H9 (cell line): Measurements from ENCODE around the gene APLP2. TPM values are rescaled to one million over a fixed set of nuclear protein-coding genes. Genes with fewer than 3 reads are reported as not detected.

Experiments used
- DNase-seq: peaks from one replicate; pipeline ENCODE4 v3.0.0-alpha.2; 2017
- H2AFZ ChIP-seq: one replicate; pipeline ENCODE4 v1.6.1; 2013; ENCODE audit warnings: mild to moderate bottlenecking, low read length, control low read depth, moderate library complexity
- H2AK5ac ChIP-seq: 2 replicates; pipeline ENCODE4 v1.6.1; 2013; ENCODE audit warnings: low read length, control low read depth, mixed read lengths; ENCODE audit not compliant: insufficient read length
- H2BK120ac ChIP-seq: one replicate; pipeline ENCODE4 v1.6.1; 2013; ENCODE audit warnings: low read depth, mild to moderate bottlenecking, low read length, control low read depth, inconsistent platforms; ENCODE audit not compliant: poor library complexity, severe bottlenecking
- H2BK12ac ChIP-seq: 2 replicates; pipeline ENCODE4 v1.6.1; 2013; ENCODE audit warnings: low read length, control low read depth, mixed read lengths, low read depth; ENCODE audit not compliant: insufficient read length
- H2BK15ac ChIP-seq: 2 replicates; pipeline ENCODE4 v1.6.1; 2013; ENCODE audit warnings: low read depth, low read length, control low read depth
- H2BK20ac ChIP-seq: one replicate; pipeline ENCODE4 v1.6.1; 2013; ENCODE audit warnings: low read depth, mild to moderate bottlenecking, low read length, control low read depth, inconsistent platforms; ENCODE audit not compliant: poor library complexity, severe bottlenecking
- H2BK5ac ChIP-seq: 2 replicates; pipeline ENCODE4 v1.6.1; 2013; ENCODE audit warnings: low read length, control low read depth, mixed read lengths; ENCODE audit not compliant: insufficient read length
- H3K14ac ChIP-seq: 2 replicates; pipeline ENCODE4 v1.6.1; 2013; ENCODE audit warnings: low read length, control low read depth; ENCODE audit not compliant: insufficient read depth
- H3K18ac ChIP-seq: 2 replicates; pipeline ENCODE4 v1.6.1; 2013; ENCODE audit warnings: low read depth, mild to moderate bottlenecking, mixed read lengths, low read length, control low read depth; ENCODE audit not compliant: insufficient read length
- H3K23ac ChIP-seq: 2 replicates; pipeline ENCODE4 v1.6.1; 2013; ENCODE audit warnings: low read length, control low read depth, mixed read lengths, low read depth; ENCODE audit not compliant: insufficient read length
- H3K23me2 ChIP-seq: 2 replicates; pipeline ENCODE4 v1.6.1; 2013; ENCODE audit warnings: low read depth, mild to moderate bottlenecking, mixed read lengths, low read length, control low read depth; ENCODE audit not compliant: insufficient read length, poor library complexity, severe bottlenecking
- H3K27ac ChIP-seq: 2 replicates; pipeline ENCODE4 v1.5.1; 2013; ENCODE audit warnings: low read length, control low read depth, mixed read lengths, low read depth; ENCODE audit not compliant: insufficient read length
- H3K27me3 ChIP-seq: 2 replicates; pipeline ENCODE4 v1.6.1; 2013; ENCODE audit warnings: low read length, control low read depth, inconsistent platforms; ENCODE audit not compliant: insufficient read depth
- H3K4ac ChIP-seq: 2 replicates; pipeline ENCODE4 v1.6.1; 2013; ENCODE audit warnings: low read depth, mild to moderate bottlenecking, control low read depth, inconsistent platforms, low read length, moderate library complexity
- H3K4me1 ChIP-seq: 2 replicates; pipeline ENCODE4 v1.6.1; 2013; ENCODE audit warnings: low read length, control low read depth, inconsistent platforms; ENCODE audit not compliant: insufficient read depth
- H3K4me2 ChIP-seq: 2 replicates; pipeline ENCODE4 v1.6.1; 2013; ENCODE audit warnings: low read length, control low read depth, mixed read lengths; ENCODE audit not compliant: insufficient read length, insufficient read depth
- H3K56ac ChIP-seq: 2 replicates; pipeline ENCODE4 v1.6.1; 2013; ENCODE audit warnings: low read depth, mild to moderate bottlenecking, mixed read lengths, low read length, control low read depth; ENCODE audit not compliant: insufficient read length
- H3K79me1 ChIP-seq: 2 replicates; pipeline ENCODE4 v1.6.1; 2013; ENCODE audit warnings: low read depth, mild to moderate bottlenecking, moderate library complexity, low read length, control low read depth, inconsistent platforms; ENCODE audit not compliant: insufficient read depth, poor library complexity, severe bottlenecking
- H3K79me2 ChIP-seq: 2 replicates; pipeline ENCODE4 v1.6.1; 2013; ENCODE audit warnings: low read length, control low read depth, inconsistent platforms; ENCODE audit not compliant: insufficient read depth
- H3K9ac ChIP-seq: 2 replicates; pipeline ENCODE4 v1.6.1; 2013; ENCODE audit warnings: low read length, control low read depth, mixed read lengths; ENCODE audit not compliant: insufficient read length; ENCODE audit errors: extremely low read depth
- H3K9me3 ChIP-seq: one replicate; pipeline ENCODE4 v1.6.1; 2013; ENCODE audit warnings: low read depth, low read length, inconsistent platforms; ENCODE audit not compliant: control insufficient read depth
- H3T11ph ChIP-seq: one replicate; pipeline ENCODE4 v1.6.1; 2013; ENCODE audit warnings: mild to moderate bottlenecking, low read length, control low read depth, inconsistent platforms
- H4K20me1 ChIP-seq: one replicate; pipeline ENCODE4 v1.6.1; 2013; ENCODE audit not compliant: control insufficient read depth, insufficient read length, insufficient read depth
- H4K5ac ChIP-seq: 2 replicates; pipeline ENCODE4 v1.6.1; 2013; ENCODE audit warnings: low read depth, mild to moderate bottlenecking, mixed read lengths, low read length, control low read depth; ENCODE audit not compliant: insufficient read length
- H4K8ac ChIP-seq: replicated peaks from 2 replicates; pipeline ENCODE4 v1.6.1; 2013; ENCODE audit warnings: low read length, control low read depth, mixed read lengths, low read depth; ENCODE audit not compliant: insufficient read length
- H4K91ac ChIP-seq: 2 replicates; pipeline ENCODE4 v1.6.1; 2013; ENCODE audit warnings: low read depth, mild to moderate bottlenecking, moderate library complexity, mixed read lengths, low read length, control low read depth; ENCODE audit not compliant: insufficient read length
- H3K27ac Mint-ChIP-seq, 3 experiments: 2 replicates in 2 of 3; 3 replicates in 1 of 3; pipeline ENCODE4 v1.8.0; 2020 to 2021; ENCODE audit warnings: mixed read lengths in 3 of 3, mild to moderate bottlenecking in 1 of 3, moderate library complexity in 1 of 3
- H3K27me3 Mint-ChIP-seq: 2 replicates; pipeline ENCODE4 v1.8.0; 2021; ENCODE audit warnings: low read depth, mild to moderate bottlenecking, moderate library complexity, mixed read lengths
- H3K36me3 Mint-ChIP-seq, 3 experiments: 2 replicates in 2 of 3; 3 replicates in 1 of 3; pipeline ENCODE4 v1.8.0; 2020 to 2021; ENCODE audit warnings: low read depth in 3 of 3, mixed read lengths in 3 of 3; ENCODE audit not compliant: insufficient read depth in 1 of 3
- H3K4me1 Mint-ChIP-seq, 2 experiments: 2 replicates each; pipeline ENCODE4 v1.8.0; 2020; ENCODE audit warnings: mixed read lengths in 2 of 2
- H3K4me3 Mint-ChIP-seq, 2 experiments: 2 replicates in 1 of 2; 3 replicates in 1 of 2; pipeline ENCODE4 v1.8.0; 2020 to 2021; ENCODE audit warnings: mild to moderate bottlenecking in 2 of 2, mixed read lengths in 2 of 2, moderate library complexity in 1 of 2
- H3K9me3 Mint-ChIP-seq, 2 experiments: 2 replicates in 1 of 2; 3 replicates in 1 of 2; pipeline ENCODE4 v1.8.0; 2020; ENCODE audit warnings: mild to moderate bottlenecking in 2 of 2, mixed read lengths in 2 of 2, moderate library complexity in 1 of 2
- CTCF ChIP-seq: fragments of 200-600 bp; sonication (generic); conservative IDR thresholded peaks from 3 replicates; pipeline ENCODE4 v1.8.0; 2021; ENCODE audit warnings: antibody characterized with exemption, mild to moderate bottlenecking
- WGBS: extraction: QIAGEN DNeasy Blood & Tissue Kit; methylation state at CpG from one replicate; pipeline ENCODE4 v1.1.7; 2013; ENCODE audit warnings: missing lambda C conversion rate, low lambda C conversion rate, mixed read lengths; ENCODE audit not compliant: insufficient read length; ENCODE audit errors: extremely low coverage; 5-methylcytosine and 5-hydroxymethylcytosine counted together
- total RNA-seq: library from RNA; stranded (reverse); gene quantifications from 2 replicates; pipeline ENCODE4 v1.2.1, GENCODE V29; 2021

The APLP2 gene
- total RNA-seq, 1 experiment from 2014 or later, result 328 TPM

- H3K79me1 ChIP-seq, result no peaks in the 10 kb centered on the region
- Mint-ChIP-seq H3K27ac (no peak overlapping the region; a peak in 1 of 7 replicates), H3K4me3 (no peak overlapping the region), H3K9me3 (no peaks in the 10 kb centered on the region), H3K27me3 (no peaks in the 10 kb centered on the region), H3K4me1 (peaks cover 0 to 3% of the 10 kb centered on the region in 2 experiments; a peak in 2 of 4 replicates), H3K36me3 (peaks cover 0 to 15% (median 4%) of the 10 kb centered on the region in 3 experiments; a peak in 6 of 7 replicates)
- no peak for DNase-seq
- H3K27ac ChIP-seq, result no peak overlapping the region
- no peak overlapping the region for H3K56ac ChIP-seq
- no peak overlapping the region for H3K4ac ChIP-seq
- no peak overlapping the region for H2AFZ ChIP-seq
- TF ChIP-seq CTCF, result no peak
- H4K20me1 ChIP-seq, result no peaks in the 10 kb centered on the region
- no peak overlapping the region for H2AK5ac ChIP-seq
- no peak overlapping the region for H3K4me2 ChIP-seq
- no peak overlapping the region for H4K8ac ChIP-seq
- no peaks in the 10 kb centered on the region for H3K79me2 ChIP-seq
- no peaks in the 10 kb centered on the region for H3K27me3 ChIP-seq
- no peaks in the 10 kb centered on the region for H3K4me1 ChIP-seq
- no peak overlapping the region for H2BK12ac ChIP-seq
- no peaks in the 10 kb centered on the region for H3K9me3 ChIP-seq
- H4K5ac ChIP-seq, result no peak overlapping the region
- no peak overlapping the region for H3K14ac ChIP-seq
- no peak overlapping the region for H3T11ph ChIP-seq
- no peak overlapping the region for H3K18ac ChIP-seq
- WGBS, result no CpG with 5 or more reads among the region's 14 CpGs
- no peak overlapping the region for H2BK120ac ChIP-seq
- no peak overlapping the region for H2BK5ac ChIP-seq
- no peak overlapping the region for H2BK15ac ChIP-seq
- H3K9ac ChIP-seq, result no peak overlapping the region
- H2BK20ac ChIP-seq, result no peak overlapping the region
- no peaks in the 10 kb centered on the region for H3K23me2 ChIP-seq
- no peak overlapping the region for H3K23ac ChIP-seq
- H4K91ac ChIP-seq, result no peak overlapping the region
Observed at GRCh38 chr11:130191896-130192295, 122.2 kb downstream of the APLP2 start.
